GM19395 (cell line): ENCODE data around the gene TNFSF12.

Experiments used
- ATAC-seq: cut with Tn5 transposase; IDR thresholded peaks from one replicate; pipeline ENCODE4 v1.9.1; 2021; ENCODE audit warnings: mild to moderate bottlenecking, moderate library complexity; ENCODE audit not compliant: unreplicated experiment

The TNFSF12 gene

GRCh38 chr17:7548585-7549400 lies at the start of gene TNFSF12:
Gene TNFSF12 (plus strand): TSS chr17:7549058. CDS start chr17:7549154, 96 bp downstream.
- ATAC-seq, result no peak

GRCh38 chr17:7499161-7499560 lies 49.7 kb upstream of the TNFSF12 start:
- no peak for ATAC-seq

GRCh38 chr17:7501729-7502128 lies 47.1 kb upstream of the TNFSF12 start:
- no peak for ATAC-seq

- no peak for ATAC-seq
Observed at GRCh38 chr17:7502171-7502847, 46.5 kb upstream of the TNFSF12 start.

- ATAC-seq, result no peak
Observed at GRCh38 chr17:7502987-7503386, 45.9 kb upstream of the TNFSF12 start.

- no peak for ATAC-seq
Observed at GRCh38 chr17:7503521-7503920, 45.3 kb upstream of the TNFSF12 start.

- no peak for ATAC-seq
Observed at GRCh38 chr17:7508145-7508544, 40.7 kb upstream of the TNFSF12 start.

GRCh38 chr17:7508846-7509245 lies 40.0 kb upstream of the TNFSF12 start:
- no peak for ATAC-seq

- no peak for ATAC-seq
Observed at GRCh38 chr17:7509937-7510336, 38.9 kb upstream of the TNFSF12 start.

GRCh38 chr17:7511108-7511507 lies 37.8 kb upstream of the TNFSF12 start:
- no peak for ATAC-seq

GRCh38 chr17:7512105-7512504 lies 36.8 kb upstream of the TNFSF12 start:
- no peak for ATAC-seq

- ATAC-seq, result no peak
Observed at GRCh38 chr17:7512824-7513540, 35.9 kb upstream of the TNFSF12 start.

- no peak for ATAC-seq
Observed at GRCh38 chr17:7513850-7514419, 34.9 kb upstream of the TNFSF12 start.

- no peak for ATAC-seq
Observed at GRCh38 chr17:7515911-7516610, 32.8 kb upstream of the TNFSF12 start.

- ATAC-seq, result no peak
Observed at GRCh38 chr17:7523033-7523432, 25.8 kb upstream of the TNFSF12 start.

GRCh38 chr17:7528842-7529241 lies 20.0 kb upstream of the TNFSF12 start:
- ATAC-seq, result no peak

GRCh38 chr17:7530023-7530900 lies 18.6 kb upstream of the TNFSF12 start:
- ATAC-seq, result no peak

- ATAC-seq, result no peak
Observed at GRCh38 chr17:7538050-7538449, 10.8 kb upstream of the TNFSF12 start.

- ATAC-seq, result no peak
Observed at GRCh38 chr17:7538891-7539545, 9.8 kb upstream of the TNFSF12 start.
